Mucosa of stomach (tissue), 1 donor: ENCODE data around the gene KCNQ1.

Experiments used
- H3K27me3 ChIP-seq: one replicate; pipeline ENCODE4 v1.7.0; 2013; ENCODE audit warnings: mild to moderate bottlenecking, low read length; ENCODE audit not compliant: control insufficient read depth, insufficient read depth
- H3K36me3 ChIP-seq: one replicate; pipeline ENCODE4 v1.7.0; 2013; ENCODE audit warnings: low read length; ENCODE audit not compliant: control insufficient read depth, insufficient read depth
- H3K4me1 ChIP-seq: one replicate; pipeline ENCODE4 v1.7.0; 2013; ENCODE audit warnings: mild to moderate bottlenecking, low read length; ENCODE audit not compliant: control insufficient read depth, insufficient read depth
- H3K4me3 ChIP-seq: one replicate; pipeline ENCODE4 v1.7.0; 2013; ENCODE audit warnings: low read length
- H3K9ac ChIP-seq: one replicate; pipeline ENCODE4 v1.7.0; 2013; ENCODE audit warnings: mild to moderate bottlenecking, low read length, moderate library complexity
- H3K9me3 ChIP-seq: one replicate; pipeline ENCODE4 v1.7.0; 2013; ENCODE audit warnings: mild to moderate bottlenecking, low read length, moderate library complexity; ENCODE audit not compliant: control insufficient read depth
- donor health status: Pancreatic carcinoma.

The KCNQ1 gene

DNA sequence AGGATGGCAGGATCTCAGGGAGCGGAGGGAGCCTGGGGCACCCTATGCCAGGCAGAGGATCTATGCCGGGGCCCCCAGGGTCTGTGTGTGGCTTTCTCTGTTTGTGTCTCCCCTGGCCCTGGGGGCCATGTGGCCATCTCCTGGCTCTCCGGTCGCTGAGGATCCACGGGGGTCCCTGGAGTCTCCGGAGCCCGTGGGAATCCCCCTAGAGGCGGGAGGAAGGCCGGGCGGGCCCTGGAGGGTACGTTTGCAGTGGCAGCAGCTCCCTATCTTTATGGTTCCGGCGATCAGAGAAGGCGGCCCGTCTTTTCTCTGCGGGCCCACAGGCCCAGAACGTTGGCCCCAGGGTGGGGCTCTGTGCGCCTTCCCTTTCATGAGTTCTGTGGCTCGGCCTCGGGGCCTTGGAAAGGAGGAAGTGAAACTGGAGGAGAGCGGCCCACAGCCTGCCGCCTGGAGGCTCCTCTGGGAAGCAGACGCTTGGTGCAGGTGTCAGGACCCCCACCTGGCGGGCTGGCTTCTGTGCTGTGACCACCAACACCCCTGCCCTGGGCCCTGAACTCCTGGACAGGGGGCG lies 82.1 kb downstream of the KCNQ1 start:
- Histone ChIP-seq H3K9me3 (no peaks in the 10 kb centered on the region), H3K36me3 (no peaks in the 10 kb centered on the region), H3K4me3 (peak overlapping the region; percentile 41), H3K9ac (peak overlapping the region; percentile 74), H3K27me3 (peaks cover 4% of the 10 kb centered on the region), H3K4me1 (peaks cover 50% of the 10 kb centered on the region)

DNA sequence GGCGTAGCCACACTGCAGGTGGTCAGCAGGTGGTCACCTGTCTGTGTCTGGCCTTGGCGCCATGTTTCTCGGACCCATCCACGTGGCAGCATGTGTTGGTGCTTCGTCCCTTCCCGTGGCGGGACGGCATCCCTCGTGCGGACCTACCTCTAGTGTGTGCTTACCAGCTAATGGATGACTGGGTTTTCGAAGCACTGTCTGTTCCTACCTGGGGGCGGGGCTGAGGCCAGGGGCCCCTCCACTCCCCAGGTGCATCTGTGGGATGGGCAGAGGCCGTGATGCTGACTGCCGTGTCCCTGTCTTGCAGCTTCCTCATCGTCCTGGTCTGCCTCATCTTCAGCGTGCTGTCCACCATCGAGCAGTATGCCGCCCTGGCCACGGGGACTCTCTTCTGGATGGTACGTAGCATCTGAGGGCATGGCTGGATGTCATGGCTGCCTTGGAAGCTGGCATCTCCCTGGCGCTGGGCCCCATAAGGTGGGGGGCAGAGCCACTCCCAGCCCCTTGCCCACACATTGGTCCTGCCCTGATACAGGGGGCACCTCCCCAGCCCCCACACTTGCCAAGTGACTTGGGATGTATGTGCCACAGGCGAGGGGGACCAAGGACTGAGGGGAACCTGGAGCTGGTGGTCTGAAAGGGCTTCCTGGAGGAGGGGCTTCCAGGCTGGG lies 82.9 kb downstream of the KCNQ1 start:
- Histone ChIP-seq H3K4me1 (peaks cover 57% of the 10 kb centered on the region), H3K27me3 (peaks cover 4% of the 10 kb centered on the region), H3K4me3 (no peak overlapping the region), H3K36me3 (no peaks in the 10 kb centered on the region), H3K9me3 (no peaks in the 10 kb centered on the region), H3K9ac (no peak overlapping the region)

DNA sequence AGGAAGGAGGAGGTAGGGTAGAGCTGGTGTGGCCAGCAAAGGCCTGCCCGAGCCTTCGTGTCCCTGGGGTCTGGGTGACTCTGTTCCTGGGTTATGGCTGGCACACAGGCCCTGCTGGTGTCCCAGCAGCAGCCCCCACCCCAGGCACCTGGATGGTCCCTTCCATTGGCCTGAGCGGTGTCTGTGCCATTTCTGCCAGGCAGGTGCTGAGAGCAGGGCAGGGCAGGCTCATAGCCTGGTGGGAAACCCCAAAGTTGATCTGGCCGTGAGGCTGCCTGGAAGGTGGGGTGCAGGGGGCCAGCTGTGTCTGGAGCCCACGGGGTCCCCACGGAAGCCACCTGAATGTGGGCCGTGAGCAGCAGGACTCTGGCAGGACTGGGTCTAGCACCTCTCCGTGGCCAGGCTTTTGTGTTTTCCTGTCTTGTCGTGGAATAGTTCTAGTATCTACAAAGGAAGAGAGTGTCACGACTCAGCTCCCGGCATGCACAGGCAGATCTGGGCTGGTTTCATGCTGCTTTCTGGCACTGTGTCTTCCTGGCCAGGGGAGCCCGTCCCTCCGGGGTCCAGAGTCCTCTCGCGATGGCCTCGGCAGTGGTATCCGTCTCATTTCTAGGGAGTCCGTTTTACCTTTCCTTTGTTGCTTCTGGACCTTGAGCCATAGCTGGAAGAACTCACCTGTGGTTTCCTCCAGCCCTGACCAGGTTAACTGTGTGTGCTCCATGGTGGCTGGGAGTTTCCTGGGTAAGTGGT lies 83.7 kb downstream of the KCNQ1 start:
- H3K9me3 ChIP-seq = no peaks in the 10 kb centered on the region
- H3K9ac ChIP-seq = no peak overlapping the region
- H3K4me1 ChIP-seq = peaks cover 64% of the 10 kb centered on the region
- H3K36me3 ChIP-seq = no peaks in the 10 kb centered on the region
- peaks cover 4% of the 10 kb centered on the region for H3K27me3 ChIP-seq
- H3K4me3 ChIP-seq = no peak overlapping the region

DNA sequence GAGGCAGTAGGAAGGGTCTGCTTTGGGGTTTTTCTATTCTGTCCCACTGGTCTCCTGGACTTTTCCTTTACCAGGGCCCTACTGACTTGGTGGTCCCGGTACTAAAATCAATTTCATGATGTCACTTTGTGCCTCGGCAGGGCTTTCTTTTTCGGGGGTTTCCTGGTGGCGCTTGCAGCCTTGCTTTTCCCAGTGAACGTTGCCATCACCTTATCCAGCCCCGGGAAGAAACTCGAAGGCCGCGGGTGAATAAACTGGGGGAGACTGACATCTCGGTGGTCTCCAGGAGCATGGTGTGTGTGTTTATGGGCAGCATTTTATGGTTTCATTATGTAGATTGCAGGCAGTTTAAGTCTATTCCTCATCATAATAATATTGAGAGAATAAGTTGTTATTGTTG lies 84.4 kb downstream of the KCNQ1 start:
- Histone ChIP-seq H3K36me3 (no peaks in the 10 kb centered on the region), H3K9me3 (no peaks in the 10 kb centered on the region), H3K4me3 (no peak overlapping the region), H3K27me3 (peaks cover 2% of the 10 kb centered on the region), H3K9ac (no peak overlapping the region), H3K4me1 (peaks cover 65% of the 10 kb centered on the region)

DNA sequence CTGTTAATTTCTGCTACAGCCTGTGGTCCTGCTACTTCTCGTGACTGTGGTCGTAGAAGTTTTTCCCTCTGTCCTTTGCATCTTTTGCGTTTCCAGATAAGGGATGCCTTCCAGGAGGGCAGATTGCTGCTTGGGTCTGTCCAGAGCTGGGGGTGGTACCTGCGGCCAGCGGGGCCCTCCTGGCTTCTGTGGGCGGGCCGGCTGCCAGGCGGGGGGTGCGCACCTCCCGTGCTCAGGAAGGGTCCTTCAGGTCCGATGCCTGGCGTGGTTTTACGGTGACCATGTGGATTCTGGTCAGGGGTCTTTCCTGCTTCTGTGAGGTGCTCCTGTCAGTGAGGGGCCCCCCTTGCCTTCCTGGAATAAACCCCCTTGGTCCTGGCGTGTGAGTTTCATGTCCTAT lies 84.8 kb downstream of the KCNQ1 start:
- H3K9ac ChIP-seq = no peak overlapping the region
- H3K36me3 ChIP-seq = no peaks in the 10 kb centered on the region
- peaks cover 2% of the 10 kb centered on the region for H3K27me3 ChIP-seq
- no peak overlapping the region for H3K4me3 ChIP-seq
- H3K4me1 ChIP-seq = peaks cover 60% of the 10 kb centered on the region
- no peaks in the 10 kb centered on the region for H3K9me3 ChIP-seq

DNA sequence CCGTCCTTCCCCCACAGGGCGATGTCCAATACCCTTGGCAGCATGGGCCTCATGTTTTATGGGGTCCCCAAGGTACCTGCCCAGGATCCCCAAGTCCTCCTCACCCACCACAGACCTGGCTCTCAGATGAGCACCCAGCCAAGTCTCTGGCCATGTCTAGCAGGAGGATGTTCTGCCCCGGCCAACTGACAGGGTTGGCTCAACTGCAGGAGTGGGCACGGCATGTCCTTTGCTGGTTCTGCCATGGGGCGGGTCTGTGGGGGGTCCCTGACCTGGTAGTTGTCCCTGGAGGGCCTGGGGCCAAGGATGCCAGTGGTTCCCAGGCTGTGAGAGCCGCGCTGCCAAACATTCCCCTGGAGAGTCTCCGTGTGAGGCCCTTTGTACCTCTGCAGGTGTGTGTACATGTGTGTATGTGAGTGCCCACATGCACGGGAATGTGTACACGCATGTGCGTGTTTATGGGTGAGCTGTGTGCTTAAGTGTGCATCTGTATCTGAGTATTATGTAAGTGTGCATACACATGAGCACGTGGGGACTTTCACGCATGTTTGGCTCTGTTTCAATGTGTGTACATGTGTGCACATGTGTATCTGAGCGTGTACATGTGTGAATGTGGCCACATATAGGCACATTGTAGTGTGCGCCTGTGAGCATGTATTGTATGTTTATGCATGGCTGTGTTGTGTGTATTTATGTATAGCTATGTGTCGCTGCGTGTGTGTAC lies 85.5 kb downstream of the KCNQ1 start:
- Histone ChIP-seq H3K9ac (no peak overlapping the region), H3K4me1 (peaks cover 54% of the 10 kb centered on the region), H3K27me3 (peaks cover 3% of the 10 kb centered on the region), H3K9me3 (no peaks in the 10 kb centered on the region), H3K4me3 (no peak overlapping the region), H3K36me3 (no peaks in the 10 kb centered on the region)

DNA sequence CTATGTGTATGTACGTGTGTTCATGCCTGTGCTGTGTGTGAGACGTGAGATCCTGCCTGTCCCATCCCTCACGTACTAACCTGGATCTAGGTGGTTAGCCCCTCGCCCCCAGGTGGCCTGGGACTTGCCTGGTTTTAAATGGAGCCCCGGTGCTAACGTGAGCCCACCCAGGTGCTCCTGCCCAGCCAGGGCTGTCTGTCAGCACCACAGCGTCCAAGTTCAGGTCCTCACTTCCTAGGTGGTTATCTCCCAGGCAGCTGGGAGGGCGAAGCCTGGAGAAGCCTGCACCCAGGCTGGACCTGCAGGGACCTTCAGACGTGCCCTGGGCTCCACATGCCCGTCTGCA lies 86.0 kb downstream of the KCNQ1 start:
- H3K36me3 ChIP-seq = no peaks in the 10 kb centered on the region
- H3K9me3 ChIP-seq = no peaks in the 10 kb centered on the region
- no peak overlapping the region for H3K9ac ChIP-seq
- H3K27me3 ChIP-seq = peaks cover 3% of the 10 kb centered on the region
- no peak overlapping the region for H3K4me3 ChIP-seq
- H3K4me1 ChIP-seq = peaks cover 49% of the 10 kb centered on the region

DNA sequence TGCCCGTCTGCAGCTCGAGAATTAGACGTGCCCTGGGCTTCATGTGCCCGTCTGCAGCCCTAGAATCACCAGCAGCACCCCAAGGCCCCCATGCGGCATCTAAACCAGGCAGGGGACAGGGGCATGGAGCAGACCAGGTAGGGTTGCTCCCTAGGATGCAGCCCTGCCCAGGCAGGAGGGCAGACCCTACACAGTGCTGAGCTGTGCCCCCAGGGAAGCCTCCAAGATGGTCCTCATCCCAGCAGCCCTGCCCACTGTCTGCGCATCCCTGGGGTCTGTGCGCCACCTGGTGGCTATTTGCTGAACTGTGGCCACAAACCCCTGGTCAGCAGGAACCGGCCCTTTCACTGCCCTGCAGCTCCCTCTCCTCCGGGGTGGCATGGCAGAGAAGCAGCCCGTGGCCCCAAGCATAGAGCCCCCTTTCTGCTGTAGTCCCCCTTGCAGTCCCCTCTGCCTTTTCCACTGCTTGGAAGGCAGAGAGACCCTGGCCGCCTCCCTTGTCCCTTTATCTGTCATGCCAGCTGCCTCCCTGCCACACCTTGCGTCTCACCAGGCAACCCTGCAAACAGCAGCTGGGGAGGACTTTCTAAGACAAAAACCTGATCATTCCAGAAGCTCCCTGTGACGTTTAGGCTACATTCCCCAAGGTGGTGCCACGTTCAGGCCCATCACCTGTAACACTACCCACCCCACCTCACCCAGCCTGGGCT lies 86.6 kb downstream of the KCNQ1 start:
- peaks cover 43% of the 10 kb centered on the region for H3K4me1 ChIP-seq
- no peak overlapping the region for H3K4me3 ChIP-seq
- H3K36me3 ChIP-seq = no peaks in the 10 kb centered on the region
- no peak overlapping the region for H3K9ac ChIP-seq
- H3K27me3 ChIP-seq = peaks cover 3% of the 10 kb centered on the region
- H3K9me3 ChIP-seq = no peaks in the 10 kb centered on the region

DNA sequence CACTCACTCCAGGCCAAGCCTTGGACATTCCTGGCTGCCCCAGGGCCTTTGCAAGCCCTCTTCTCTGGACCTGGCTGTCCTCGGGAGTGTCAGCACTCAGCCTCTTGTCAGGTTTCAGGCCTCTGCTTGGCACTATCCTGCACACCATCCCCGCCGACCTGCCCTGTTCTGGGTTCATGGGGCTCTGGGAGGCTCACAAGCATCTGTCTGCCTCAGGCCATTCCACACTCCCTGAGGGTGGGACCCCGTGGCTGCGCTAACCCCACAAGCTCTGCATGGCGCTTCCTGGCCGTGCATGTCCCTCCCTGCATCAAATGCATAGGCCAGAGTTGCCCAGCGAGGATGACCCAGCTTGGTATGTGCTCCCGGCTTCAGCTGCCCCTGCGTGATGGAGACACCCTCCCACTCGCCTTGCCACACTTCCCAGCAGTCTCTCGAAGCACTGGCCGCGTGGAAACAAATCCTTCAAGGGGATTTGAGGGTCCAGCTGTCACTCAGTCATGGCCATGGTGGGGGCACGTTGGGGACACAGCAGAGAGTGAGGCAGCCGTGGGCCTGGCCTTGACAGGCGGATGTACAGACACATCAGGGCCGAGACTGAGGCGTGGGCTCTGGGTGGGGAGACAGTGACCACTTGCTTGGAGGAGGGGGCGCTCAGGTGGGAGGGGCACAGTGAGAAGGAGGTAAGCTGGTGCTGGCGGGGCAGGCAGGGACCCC lies 87.3 kb downstream of the KCNQ1 start:
- H3K9ac ChIP-seq = no peak overlapping the region
- H3K9me3 ChIP-seq = no peaks in the 10 kb centered on the region
- peaks cover 36% of the 10 kb centered on the region for H3K4me1 ChIP-seq
- no peaks in the 10 kb centered on the region for H3K36me3 ChIP-seq
- H3K4me3 ChIP-seq = no peak overlapping the region
- H3K27me3 ChIP-seq = peaks cover 3% of the 10 kb centered on the region

DNA sequence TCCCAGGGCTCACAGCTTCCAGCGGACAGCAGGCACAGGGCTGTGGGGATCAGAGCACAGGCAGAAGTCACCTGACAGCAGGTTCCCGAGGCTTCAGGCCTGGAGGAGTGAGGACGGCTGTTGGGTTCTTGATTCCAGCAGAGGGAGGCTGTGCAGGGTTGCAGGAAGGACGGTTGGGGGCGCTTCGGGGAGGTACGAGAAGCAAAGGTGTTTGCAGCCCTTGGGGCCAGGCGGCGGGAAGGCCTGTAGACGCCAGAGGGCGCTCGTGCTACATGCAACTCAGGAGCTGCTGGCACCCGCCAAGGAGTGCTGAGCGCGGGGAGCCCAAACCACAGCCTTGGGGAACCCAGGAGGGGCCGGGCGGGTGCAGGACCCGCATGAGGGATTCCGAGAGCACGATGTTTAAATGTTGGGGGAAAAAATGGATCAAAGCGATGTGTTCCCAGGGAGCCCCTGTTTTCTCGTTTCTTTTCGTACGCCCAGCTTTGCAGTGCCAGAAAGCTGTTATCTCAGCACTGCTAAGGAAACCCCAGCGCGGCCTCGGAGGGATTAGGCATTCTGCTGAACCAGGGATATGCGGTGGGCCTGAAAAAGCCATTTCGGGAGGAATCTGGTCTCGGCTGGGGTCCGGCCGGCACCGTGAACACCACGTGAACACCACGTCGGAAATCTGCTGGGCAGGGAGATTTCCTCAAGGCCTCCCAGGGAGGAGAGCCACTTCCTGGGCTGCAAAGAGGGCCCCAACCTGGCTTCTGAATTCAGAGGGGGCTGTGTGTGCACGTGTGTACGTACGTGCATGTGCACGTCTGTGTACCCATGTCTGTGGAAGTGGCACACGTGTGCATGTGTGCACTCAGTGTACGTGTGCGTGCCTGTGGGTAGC lies 88.1 kb downstream of the KCNQ1 start:
- Histone ChIP-seq H3K27me3 (peaks cover 3% of the 10 kb centered on the region), H3K36me3 (no peaks in the 10 kb centered on the region), H3K4me3 (no peak overlapping the region), H3K9me3 (no peaks in the 10 kb centered on the region), H3K9ac (no peak overlapping the region), H3K4me1 (peaks cover 28% of the 10 kb centered on the region)
